Keratinocyte (primary cell): ENCODE results near the gene DCP1A. TPM values are rescaled to one million over a fixed set of nuclear protein-coding genes. Genes with fewer than 3 reads are reported as not detected.

Experiments
- DNase-seq: peaks from one replicate; pipeline ENCODE4 v3.0.0-alpha.2; 2011; ENCODE audit warnings: low read depth, missing footprints, low spot score
- FAIRE-seq: peaks from 2 replicates; lab custom pipeline; 2011; peaks lifted over from hg19 to GRCh38; lab: Jason Lieb, UNC
- H2AFZ ChIP-seq: 2 replicates; pipeline ENCODE4 v1.6.0; 2012; ENCODE audit warnings: low read length, control low read depth, inconsistent platforms; ENCODE audit not compliant: control insufficient read depth
- H3K27ac ChIP-seq: 2 replicates; pipeline ENCODE4 v1.5.1; 2011; ENCODE audit warnings: low read length; ENCODE audit not compliant: control insufficient read depth, insufficient read depth
- H3K27me3 ChIP-seq: 3 replicates; pipeline ENCODE4 v1.6.0; 2011; ENCODE audit warnings: low read length; ENCODE audit not compliant: control insufficient read depth, insufficient read depth; ENCODE audit errors: extremely low read depth
- H3K36me3 ChIP-seq, 2 experiments: 2 replicates in 1 of 2; 3 replicates in 1 of 2; pipeline ENCODE4 v1.5.1; 2011; ENCODE audit warnings: low read length in 2 of 2, mild to moderate bottlenecking in 1 of 2; ENCODE audit not compliant: control insufficient read depth in 2 of 2, insufficient read depth in 2 of 2; ENCODE audit errors: extremely low read depth in 1 of 2
- H3K4me1 ChIP-seq: 3 replicates; pipeline ENCODE4 v1.5.1; 2011; ENCODE audit warnings: low read length; ENCODE audit not compliant: control insufficient read depth, insufficient read depth; ENCODE audit errors: extremely low read depth
- H3K4me2 ChIP-seq: 3 replicates; pipeline ENCODE4 v1.6.0; 2011; ENCODE audit warnings: low read depth, low read length; ENCODE audit not compliant: control insufficient read depth, insufficient read depth; ENCODE audit errors: extremely low read depth
- H3K4me3 ChIP-seq, 3 experiments: fragments of 200-600 bp in 1 of 3; sonication (generic) in 1 of 3; 2 replicates in 2 of 3; 3 replicates in 1 of 3; pipeline ENCODE4 v1.5.1; 2011 to 2016; ENCODE audit warnings: low read length in 3 of 3, mild to moderate bottlenecking in 3 of 3, control low read depth in 2 of 3, inconsistent platforms in 1 of 3, low read depth in 1 of 3, mixed read lengths in 1 of 3, mixed run types in 1 of 3, moderate library complexity in 1 of 3; ENCODE audit not compliant: control insufficient read depth in 2 of 3, insufficient read depth in 2 of 3; ENCODE audit errors: extremely low read depth in 1 of 3
- H3K79me2 ChIP-seq: 2 replicates; pipeline ENCODE4 v1.6.0; 2012; ENCODE audit warnings: low read length; ENCODE audit not compliant: control insufficient read depth, insufficient read depth
- H3K9ac ChIP-seq: 3 replicates; pipeline ENCODE4 v1.6.0; 2011; ENCODE audit warnings: low read length; ENCODE audit not compliant: control insufficient read depth, insufficient read depth; ENCODE audit errors: extremely low read depth
- H3K9me1 ChIP-seq: 3 replicates; pipeline ENCODE4 v1.6.0; 2011; ENCODE audit warnings: low read length; ENCODE audit not compliant: control insufficient read depth, insufficient read depth; ENCODE audit errors: extremely low read depth
- H3K9me3 ChIP-seq: 2 replicates; pipeline ENCODE4 v1.5.1; 2012; ENCODE audit warnings: low read depth, low read length; ENCODE audit not compliant: control insufficient read depth
- H4K20me1 ChIP-seq: 3 replicates; pipeline ENCODE4 v1.6.0; 2011; ENCODE audit warnings: low read length; ENCODE audit not compliant: control insufficient read depth, insufficient read depth; ENCODE audit errors: extremely low read depth
- CTCF ChIP-seq, 3 experiments: IDR thresholded peaks in 1 of 3; conservative IDR thresholded peaks in 1 of 3; optimal IDR thresholded peaks in 1 of 3; 2 replicates in 2 of 3; 3 replicates in 1 of 3; pipeline versions ENCODE3 to v1.5.1; 2011; ENCODE audit warnings: low read length in 3 of 3, mild to moderate bottlenecking in 3 of 3, moderate library complexity in 2 of 3, control low read depth in 1 of 3, inconsistent platforms in 1 of 3; ENCODE audit not compliant: insufficient read depth in 2 of 3; ENCODE audit errors: extremely low read depth in 1 of 3
- EZH2 ChIP-seq: IDR thresholded peaks from one replicate; pipeline ENCODE4 v1.6.1; 2012; ENCODE audit warnings: inconsistent platforms, mild to moderate bottlenecking, low read length, moderate library complexity
- dilution Hi-C: fragments of 300-500 bp; cut with MboI; formaldehyde crosslinking; loops from one replicate; pipeline ENCODE4 v1.7.0; 2020; ENCODE audit warnings: low sequenced_read_pairs; ENCODE audit not compliant: extremely low pct_ligation_motif_present
- polyA plus RNA-seq, 5 experiments: library from polyadenylated mRNA; depleted of rRNA in 3 of 5; stranded (reverse) in 3 of 5; stranded (forward) in 1 of 5; unstranded in 1 of 5; fragments of >200 nt; gene quantifications; 1 replicate in 1 of 5; 2 replicates in 3 of 5; 3 replicates in 1 of 5; pipeline versions ENCODE4 v1.2.1 to v1.2.3, GENCODE V29; 2011 to 2012; ENCODE audit warnings: missing spikeins in 2 of 5, low read depth in 1 of 5, low replicate concordance in 1 of 5

Gene DCP1A
- polyA plus RNA-seq, 1 donor (not counting 4 experiments of a cell fraction or from before 2014, with no cell fraction given), result 15.0 TPM

- Histone ChIP-seq H3K27me3 (no peaks in the 10 kb centered on the region), H3K9me3 (no peaks in the 10 kb centered on the region), H3K4me1 (peaks cover 28% of the 10 kb centered on the region), H3K4me2 (no peak overlapping the region), H3K79me2 (peaks cover 73% of the 10 kb centered on the region), H4K20me1 (peaks cover 48% of the 10 kb centered on the region), H3K27ac (no peak overlapping the region), H2AFZ (no peak overlapping the region), H3K4me3 (no peak overlapping the region), H3K9me1 (peaks cover 18% of the 10 kb centered on the region), H3K36me3 (peaks cover 44 to 48% of the 10 kb centered on the region in 2 experiments), H3K9ac (no peak overlapping the region)
- TF ChIP-seq EZH2 (no peak), CTCF (optimal IDR thresholded peaks at IDR 0.05 in 1 of 3, IDR thresholded peaks at IDR 0.05 in 1 of 3, conservative IDR thresholded peaks at IDR 0.05 in 1 of 3; ENCODE audit: extremely low read depth in 1 of 3, insufficient read depth in 2 of 3, low read length in 3 of 3) (no peak)
- FAIRE-seq (no peak), DNase-seq (no peak)
- dilution Hi-C loops, result no loop called here
Measured at GRCh38 chr3:53240989-53241972, 106.1 kb downstream of the DCP1A start.

- H3K79me2 ChIP-seq, result peaks cover 72% of the 10 kb centered on the region
- FAIRE-seq (no peak), DNase-seq (no peak)
- peaks cover 32% of the 10 kb centered on the region for H3K4me1 ChIP-seq
- no peak overlapping the region for H3K4me2 ChIP-seq
- no peak overlapping the region for H3K9ac ChIP-seq
- H3K4me3 ChIP-seq, result no peak overlapping the region
- TF ChIP-seq CTCF (optimal IDR thresholded peaks at IDR 0.05 in 1 of 3, IDR thresholded peaks at IDR 0.05 in 1 of 3, conservative IDR thresholded peaks at IDR 0.05 in 1 of 3; ENCODE audit: extremely low read depth in 1 of 3, insufficient read depth in 2 of 3, low read length in 3 of 3), result no peak
- no peak for TF ChIP-seq EZH2
- no peak overlapping the region for H3K27ac ChIP-seq
- peaks cover 39% of the 10 kb centered on the region for H4K20me1 ChIP-seq
- dilution Hi-C loops, result no loop called here
- no peaks in the 10 kb centered on the region for H3K27me3 ChIP-seq
- peaks cover 55 to 56% of the 10 kb centered on the region in 2 experiments for H3K36me3 ChIP-seq
- H2AFZ ChIP-seq, result no peak overlapping the region
- peaks cover 16% of the 10 kb centered on the region for H3K9me1 ChIP-seq
- no peaks in the 10 kb centered on the region for H3K9me3 ChIP-seq
Measured at GRCh38 chr3:53239800-53240199, 107.5 kb downstream of the DCP1A start.
